ENCODE data around the gene HCFC1. TPM values are rescaled to one million over a fixed set of nuclear protein-coding genes. Genes with fewer than 3 reads are reported as not detected.

Gene HCFC1
- total and polyA plus RNA-seq, 9 of the 15 experiments (the other 6 are each of a cell fraction or from before 2014, with no cell fraction given): 2.8 to 133 (median 17.1) TPM

DNA sequence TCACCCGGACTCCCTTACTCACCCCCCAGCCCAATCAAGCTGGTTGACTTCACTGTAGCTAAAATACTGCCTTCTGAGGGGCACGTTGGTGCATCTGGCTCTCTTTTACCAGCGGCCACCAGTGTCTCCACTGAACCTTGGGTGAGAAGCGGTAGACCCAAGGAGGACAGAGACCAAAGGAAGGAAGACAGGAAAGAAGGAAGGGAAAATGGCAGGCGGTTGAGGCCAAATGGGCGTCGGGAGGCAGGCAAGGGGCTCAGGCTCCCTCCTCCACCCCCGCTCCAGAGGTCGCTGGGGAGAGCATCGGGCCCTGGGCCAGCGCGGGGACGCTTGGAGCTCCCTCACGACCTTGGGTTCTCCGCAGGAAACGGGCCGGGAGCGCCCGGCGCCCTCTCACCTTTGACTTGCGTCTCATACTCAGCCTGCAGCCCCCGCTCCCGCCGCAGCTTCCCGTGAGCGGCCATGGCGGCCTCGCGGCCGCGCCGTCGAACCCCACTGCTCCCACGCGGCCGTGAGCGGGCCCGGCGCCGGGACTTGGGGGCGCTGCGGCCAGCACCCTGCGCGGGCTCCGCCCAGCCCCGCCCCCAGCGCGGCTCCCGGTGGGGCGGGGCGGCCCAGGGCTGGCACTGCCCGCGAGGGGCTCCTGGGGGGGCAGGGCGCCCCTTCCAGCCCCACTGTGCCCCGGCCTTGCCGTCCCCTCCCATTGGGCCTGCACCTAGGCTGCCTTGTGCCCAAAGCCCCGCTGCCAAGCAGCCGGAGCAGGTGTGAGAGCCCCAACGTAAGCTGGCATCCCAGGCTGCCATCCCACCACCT, 45.7 kb downstream of the HCFC1 start, which contains the start of gene ARHGAP4 (continued):
- TF ChIP-seq, protein P1, sequence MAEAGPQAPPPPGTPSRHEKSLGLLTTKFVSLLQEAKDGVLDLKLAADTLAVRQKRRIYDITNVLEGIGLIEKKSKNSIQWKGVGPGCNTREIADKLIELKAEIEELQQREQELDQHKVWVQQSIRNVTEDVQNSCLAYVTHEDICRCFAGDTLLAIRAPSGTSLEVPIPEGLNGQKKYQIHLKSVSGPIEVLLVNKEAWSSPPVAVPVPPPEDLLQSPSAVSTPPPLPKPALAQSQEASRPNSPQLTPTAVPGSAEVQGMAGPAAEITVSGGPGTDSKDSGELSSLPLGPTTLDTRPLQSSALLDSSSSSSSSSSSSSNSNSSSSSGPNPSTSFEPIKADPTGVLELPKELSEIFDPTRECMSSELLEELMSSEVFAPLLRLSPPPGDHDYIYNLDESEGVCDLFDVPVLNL (CRISPR knock-in tag; IDR thresholded peaks at IDR 0.05; ENCODE audit: low read depth): no peak
- TF ChIP-seq SMAD1 (IDR thresholded peaks at IDR 0.05; ENCODE audit: low read depth, low read length, partially characterized antibody) (peak; percentile 77), ZNF561 (CRISPR knock-in tag; conservative IDR thresholded peaks at IDR 0.05) (no peak), GTF2E2 (tag; IDR thresholded peaks at IDR 0.05) (no peak; the same call in 1 of the 2 replicates), FOSL1 (tag; conservative IDR thresholded peaks at IDR 0.05) (no peak), ZNF436 (CRISPR knock-in tag; IDR thresholded peaks at IDR 0.05) (no peak), POLR2AphosphoS2 (IDR thresholded peaks at IDR 0.05; ENCODE audit: low read length) (no peak), GABPA (tag; conservative IDR thresholded peaks at IDR 0.05; ENCODE audit: low read depth) (no peak), ZNF431 (CRISPR knock-in tag; IDR thresholded peaks at IDR 0.05) (0 out of 2 replicates have a peak, but pooled peaks have one; percentile 40), FOXJ2 (tag; IDR thresholded peaks at IDR 0.05) (no peak), JUND (IDR thresholded peaks at IDR 0.05; ENCODE audit: borderline replicate concordance, low read depth, low read length) (no peak), JUND (tag; IDR thresholded peaks at IDR 0.05; ENCODE audit: borderline replicate concordance, low read depth, low read length) (no peak), LEF1 (IDR thresholded peaks at IDR 0.05) (no peak), ZNF668 (CRISPR knock-in tag; IDR thresholded peaks at IDR 0.05) (peak; percentile 7; the same call in 1 of the 2 replicates), KDM5B (IDR thresholded peaks at IDR 0.05; ENCODE audit: insufficient replicate concordance, low read depth, low read length) (peak; percentile 78), XRCC3 (IDR thresholded peaks at IDR 0.05) (no peak), SAFB (IDR thresholded peaks at IDR 0.05; ENCODE audit: borderline replicate concordance, low read depth, low read length) (peak; percentile 76)
- TF ChIP-seq, protein P2, sequence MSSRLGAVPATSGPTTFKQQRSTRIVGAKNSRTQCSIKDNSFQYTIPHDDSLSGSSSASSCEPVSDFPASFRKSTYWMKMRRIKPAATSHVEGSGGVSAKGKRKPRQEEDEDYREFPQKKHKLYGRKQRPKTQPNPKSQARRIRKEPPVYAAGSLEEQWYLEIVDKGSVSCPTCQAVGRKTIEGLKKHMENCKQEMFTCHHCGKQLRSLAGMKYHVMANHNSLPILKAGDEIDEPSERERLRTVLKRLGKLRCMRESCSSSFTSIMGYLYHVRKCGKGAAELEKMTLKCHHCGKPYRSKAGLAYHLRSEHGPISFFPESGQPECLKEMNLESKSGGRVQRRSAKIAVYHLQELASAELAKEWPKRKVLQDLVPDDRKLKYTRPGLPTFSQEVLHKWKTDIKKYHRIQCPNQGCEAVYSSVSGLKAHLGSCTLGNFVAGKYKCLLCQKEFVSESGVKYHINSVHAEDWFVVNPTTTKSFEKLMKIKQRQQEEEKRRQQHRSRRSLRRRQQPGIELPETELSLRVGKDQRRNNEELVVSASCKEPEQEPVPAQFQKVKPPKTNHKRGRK (tag; IDR thresholded peaks at IDR 0.05): no peak
- TF ChIP-seq, protein P3, sequence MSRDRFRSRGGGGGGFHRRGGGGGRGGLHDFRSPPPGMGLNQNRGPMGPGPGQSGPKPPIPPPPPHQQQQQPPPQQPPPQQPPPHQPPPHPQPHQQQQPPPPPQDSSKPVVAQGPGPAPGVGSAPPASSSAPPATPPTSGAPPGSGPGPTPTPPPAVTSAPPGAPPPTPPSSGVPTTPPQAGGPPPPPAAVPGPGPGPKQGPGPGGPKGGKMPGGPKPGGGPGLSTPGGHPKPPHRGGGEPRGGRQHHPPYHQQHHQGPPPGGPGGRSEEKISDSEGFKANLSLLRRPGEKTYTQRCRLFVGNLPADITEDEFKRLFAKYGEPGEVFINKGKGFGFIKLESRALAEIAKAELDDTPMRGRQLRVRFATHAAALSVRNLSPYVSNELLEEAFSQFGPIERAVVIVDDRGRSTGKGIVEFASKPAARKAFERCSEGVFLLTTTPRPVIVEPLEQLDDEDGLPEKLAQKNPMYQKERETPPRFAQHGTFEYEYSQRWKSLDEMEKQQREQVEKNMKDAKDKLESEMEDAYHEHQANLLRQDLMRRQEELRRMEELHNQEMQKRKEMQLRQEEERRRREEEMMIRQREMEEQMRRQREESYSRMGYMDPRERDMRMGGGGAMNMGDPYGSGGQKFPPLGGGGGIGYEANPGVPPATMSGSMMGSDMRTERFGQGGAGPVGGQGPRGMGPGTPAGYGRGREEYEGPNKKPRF (IDR thresholded peaks at IDR 0.05; ENCODE audit: low read depth, low read length): peak; percentile 57; the same call in 1 of the 2 replicates
- TF ChIP-seq, protein P4, sequence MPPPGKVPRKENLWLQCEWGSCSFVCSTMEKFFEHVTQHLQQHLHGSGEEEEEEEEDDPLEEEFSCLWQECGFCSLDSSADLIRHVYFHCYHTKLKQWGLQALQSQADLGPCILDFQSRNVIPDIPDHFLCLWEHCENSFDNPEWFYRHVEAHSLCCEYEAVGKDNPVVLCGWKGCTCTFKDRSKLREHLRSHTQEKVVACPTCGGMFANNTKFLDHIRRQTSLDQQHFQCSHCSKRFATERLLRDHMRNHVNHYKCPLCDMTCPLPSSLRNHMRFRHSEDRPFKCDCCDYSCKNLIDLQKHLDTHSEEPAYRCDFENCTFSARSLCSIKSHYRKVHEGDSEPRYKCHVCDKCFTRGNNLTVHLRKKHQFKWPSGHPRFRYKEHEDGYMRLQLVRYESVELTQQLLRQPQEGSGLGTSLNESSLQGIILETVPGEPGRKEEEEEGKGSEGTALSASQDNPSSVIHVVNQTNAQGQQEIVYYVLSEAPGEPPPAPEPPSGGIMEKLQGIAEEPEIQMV (tag; conservative IDR thresholded peaks at IDR 0.05; ENCODE audit: low read depth): no peak
